HG03565 (cell line): Measurements from ENCODE around the gene NDUFA11.
"Not testable (repeated sequence)": the region's sequence is repeated elsewhere in the genome, so short reads cannot be mapped to it uniquely, and the experiment has no call there.

Source experiments
- ATAC-seq: cut with Tn5 transposase; IDR thresholded peaks from one replicate; pipeline ENCODE4 v1.9.1; 2021; ENCODE audit warnings: mild to moderate bottlenecking, moderate library complexity; ENCODE audit not compliant: unreplicated experiment

NDUFA11 gene

GRCh38 chr19:5891572-5891937 is 12.0 kb downstream of the NDUFA11 start:
- ATAC-seq = no peak

- no peak for ATAC-seq
Observed at GRCh38 chr19:5890099-5890498, 13.5 kb downstream of the NDUFA11 start.

- ATAC-seq = no peak
Observed at GRCh38 chr19:5889288-5889971, 14.2 kb downstream of the NDUFA11 start.

- not testable (repeated sequence) for ATAC-seq
Observed at GRCh38 chr19:5884065-5884811, 19.4 kb downstream of the NDUFA11 start.

- ATAC-seq = not testable (repeated sequence)
Observed at GRCh38 chr19:5883157-5883873, 20.3 kb downstream of the NDUFA11 start.

- ATAC-seq = no peak
Observed at GRCh38 chr19:5882421-5882968, 21.1 kb downstream of the NDUFA11 start.

GRCh38 chr19:5881543-5882299 is 21.9 kb downstream of the NDUFA11 start:
- ATAC-seq = no peak

- no peak for ATAC-seq
Observed at GRCh38 chr19:5880604-5881078, 22.9 kb downstream of the NDUFA11 start.

GRCh38 chr19:5880196-5880595 is 23.4 kb downstream of the NDUFA11 start:
- ATAC-seq = no peak

- ATAC-seq = no peak
Observed at GRCh38 chr19:5877882-5878281, 25.7 kb downstream of the NDUFA11 start.

- no peak for ATAC-seq
Observed at GRCh38 chr19:5877427-5877826, 26.2 kb downstream of the NDUFA11 start.

GRCh38 chr19:5874496-5874895 is 29.1 kb downstream of the NDUFA11 start:
- ATAC-seq = not testable (repeated sequence)

GRCh38 chr19:5873617-5874199 is 29.9 kb downstream of the NDUFA11 start:
- no peak for ATAC-seq

GRCh38 chr19:5870986-5871394 is 32.6 kb downstream of the NDUFA11 start:
- ATAC-seq = no peak

- ATAC-seq = no peak
Observed at GRCh38 chr19:5867201-5868136, 36.1 kb downstream of the NDUFA11 start.

- ATAC-seq = no peak
Observed at GRCh38 chr19:5865772-5866171, 37.8 kb downstream of the NDUFA11 start.

GRCh38 chr19:5864725-5865486 is 38.7 kb downstream of the NDUFA11 start:
- ATAC-seq = no peak

GRCh38 chr19:5864013-5864720 is 39.4 kb downstream of the NDUFA11 start:
- no peak for ATAC-seq
